ENCODE data around the gene ATP11A. TPM values are rescaled to one million over a fixed set of nuclear protein-coding genes. Genes with fewer than 3 reads are reported as not detected.
"Not testable (repeated sequence)": the region's sequence is repeated elsewhere in the genome, so short reads cannot be mapped to it uniquely, and the experiment has no call there.

The ATP11A gene
- total RNA-seq, 1 experiment from 2014 or later = 8.7 TPM

GRCh38 chr13:112705286-112705685 lies 15.4 kb downstream of the ATP11A start:
- Histone ChIP-seq H3K4me2 (ENCODE audit: low read length) (no peak overlapping the region), H3K79me2 (ENCODE audit: low read length) (0 out of 2 replicates have a peak, but pooled peaks cover 13% of the 10 kb centered on the region), H3K9ac (ENCODE audit: low read length) (no peak overlapping the region), H3F3A (ENCODE audit: low read length, unreplicated experiment) (no peaks in the 10 kb centered on the region), H3K36me3 (ENCODE audit: low read depth, low read length) (no peaks in the 10 kb centered on the region), H3K9me3 (ENCODE audit: low read length) (no peaks in the 10 kb centered on the region), H3K27me3 (ENCODE audit: low read length) (no peaks in the 10 kb centered on the region), H3K4me3 (ENCODE audit: low read length) (no peak overlapping the region), H3K4me1 (ENCODE audit: insufficient read depth, low read length) (no peaks in the 10 kb centered on the region), H4K20me1 (ENCODE audit: low read length) (no peaks in the 10 kb centered on the region), H3K9me2 (replicated peaks; ENCODE audit: low read length) (no peaks in the 10 kb centered on the region), H2AFZ (ENCODE audit: low read length) (no peak overlapping the region), H3K27ac (ENCODE audit: low read length) (no peak overlapping the region)
- BruUV-seq (replicated peaks) = no TSS peak
- intact Hi-C loops (cut with micrococcal nuclease) = no loop called here
- POLR2A ChIA-PET (ENCODE audit: unreplicated experiment) = no interaction called here
- no peak for ATAC-seq
- CTCF ChIA-PET = no interaction called here
- no peak for TF ChIP-seq CTCF (conservative IDR thresholded peaks at IDR 0.05; ENCODE audit: low read depth, low read length)
- no peak for TF ChIP-seq EZH2phosphoT487 (IDR thresholded peaks at IDR 0.05; ENCODE audit: borderline replicate concordance, low read length)
- TF ChIP-seq EZH2 (IDR thresholded peaks at IDR 0.05; ENCODE audit: low read length, unreplicated experiment) = no peak
- DNase-seq = no peak

- no peak overlapping the region for H3K9ac ChIP-seq (ENCODE audit: low read length)
- H4K20me1 ChIP-seq (ENCODE audit: low read length) = no peaks in the 10 kb centered on the region
- no peak overlapping the region for H2AFZ ChIP-seq (ENCODE audit: low read length)
- ChIA-PET POLR2A (ENCODE audit: unreplicated experiment) (no interaction called here), CTCF (no interaction called here)
- H3K79me2 ChIP-seq (ENCODE audit: low read length) = 0 out of 2 replicates have a peak, but pooled peaks cover 13% of the 10 kb centered on the region
- TF ChIP-seq EZH2phosphoT487 (IDR thresholded peaks at IDR 0.05; ENCODE audit: borderline replicate concordance, low read length) (no peak), EZH2 (IDR thresholded peaks at IDR 0.05; ENCODE audit: low read length, unreplicated experiment) (no peak), CTCF (conservative IDR thresholded peaks at IDR 0.05; ENCODE audit: low read depth, low read length) (no peak)
- no peak overlapping the region for H3K4me3 ChIP-seq (ENCODE audit: low read length)
- intact Hi-C loops (cut with micrococcal nuclease) = no loop called here
- no TSS peak for BruUV-seq (replicated peaks)
- no peak overlapping the region for H3K4me2 ChIP-seq (ENCODE audit: low read length)
- H3K36me3 ChIP-seq (ENCODE audit: low read depth, low read length) = no peaks in the 10 kb centered on the region
- peaks cover 1% of the 10 kb centered on the region; the same call in 1 of the 2 replicates for H3K4me1 ChIP-seq (ENCODE audit: insufficient read depth, low read length)
- no peaks in the 10 kb centered on the region for H3K9me2 ChIP-seq (replicated peaks; ENCODE audit: low read length)
- H3K27me3 ChIP-seq (ENCODE audit: low read length) = no peaks in the 10 kb centered on the region
- DNase-seq = no peak
- no peaks in the 10 kb centered on the region for H3F3A ChIP-seq (ENCODE audit: low read length, unreplicated experiment)
- no peak overlapping the region for H3K27ac ChIP-seq (ENCODE audit: low read length)
- no peaks in the 10 kb centered on the region for H3K9me3 ChIP-seq (ENCODE audit: low read length)
- ATAC-seq = no peak
These were observed 16.3 kb downstream of the ATP11A start for GRCh38 chr13:112706171-112706570.

- Histone ChIP-seq H3K36me3 (ENCODE audit: low read depth, low read length) (no peaks in the 10 kb centered on the region), H3F3A (ENCODE audit: low read length, unreplicated experiment) (no peaks in the 10 kb centered on the region), H3K9me2 (replicated peaks; ENCODE audit: low read length) (no peaks in the 10 kb centered on the region), H2AFZ (ENCODE audit: low read length) (no peak overlapping the region), H3K27ac (ENCODE audit: low read length) (no peak overlapping the region), H3K4me1 (ENCODE audit: insufficient read depth, low read length) (peaks cover 13% of the 10 kb centered on the region; the same call in 1 of the 2 replicates), H3K9ac (ENCODE audit: low read length) (no peak overlapping the region), H3K4me2 (ENCODE audit: low read length) (no peak overlapping the region), H3K9me3 (ENCODE audit: low read length) (no peaks in the 10 kb centered on the region), H3K27me3 (ENCODE audit: low read length) (no peaks in the 10 kb centered on the region), H3K79me2 (ENCODE audit: low read length) (peaks cover 15% of the 10 kb centered on the region; the same call in 1 of the 2 replicates), H4K20me1 (ENCODE audit: low read length) (no peaks in the 10 kb centered on the region), H3K4me3 (ENCODE audit: low read length) (no peak overlapping the region)
- no peak for TF ChIP-seq EZH2 (IDR thresholded peaks at IDR 0.05; ENCODE audit: low read length, unreplicated experiment)
- intact Hi-C loops (cut with micrococcal nuclease) = no loop called here
- no TSS peak for BruUV-seq (replicated peaks)
- CTCF ChIA-PET = no interaction called here
- DNase-seq (no peak), ATAC-seq (no peak)
- POLR2A ChIA-PET (ENCODE audit: unreplicated experiment) = no interaction called here
These were observed 18.9 kb downstream of the ATP11A start for GRCh38 chr13:112708560-112709240.

DNA sequence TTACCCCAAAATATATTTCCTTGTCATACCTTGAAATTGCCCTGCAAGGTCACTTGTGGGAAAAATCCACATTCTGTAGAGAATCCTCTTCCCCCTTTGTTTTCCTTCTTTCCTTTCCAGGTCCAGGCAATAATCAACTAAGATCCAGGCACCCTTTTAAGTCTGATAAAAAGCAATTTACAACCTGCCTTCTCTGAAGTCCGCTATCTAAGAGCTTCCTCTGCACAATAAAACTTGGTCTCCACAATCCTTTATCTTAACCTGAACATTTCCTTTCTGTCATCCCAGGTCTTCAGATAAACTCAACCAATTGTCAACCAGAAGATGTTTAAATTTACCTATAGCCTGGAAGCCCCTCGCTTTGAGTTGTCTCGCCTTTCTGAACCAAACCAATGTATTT lies 19.5 kb downstream of the ATP11A start:
- H3K36me3 ChIP-seq (ENCODE audit: low read depth, low read length); ATAC-seq; POLR2A ChIA-PET (ENCODE audit: unreplicated experiment); CTCF ChIA-PET; H3K9me3 ChIP-seq (ENCODE audit: low read length); H3K27ac ChIP-seq (ENCODE audit: low read length); DNase-seq; H3K9ac ChIP-seq (ENCODE audit: low read length); H3K4me2 ChIP-seq (ENCODE audit: low read length); intact Hi-C loops (cut with micrococcal nuclease); H3F3A ChIP-seq (ENCODE audit: low read length, unreplicated experiment); H3K4me3 ChIP-seq (ENCODE audit: low read length); H4K20me1 ChIP-seq (ENCODE audit: low read length); H2AFZ ChIP-seq (ENCODE audit: low read length); BruUV-seq (replicated peaks); H3K27me3 ChIP-seq (ENCODE audit: low read length); H3K9me2 ChIP-seq (replicated peaks; ENCODE audit: low read length): not testable (repeated sequence)
- Histone ChIP-seq H3K4me1 (ENCODE audit: insufficient read depth, low read length) (peaks cover 13% of the 10 kb centered on the region; the same call in 1 of the 2 replicates), H3K79me2 (ENCODE audit: low read length) (peaks cover 15% of the 10 kb centered on the region; the same call in 1 of the 2 replicates)
